GM10847 (cell line): ENCODE results near the gene CRACR2A.

Source experiments
- POLR2A ChIP-seq: IDR thresholded peaks from 2 replicates; pipeline ENCODE4 v1.6.1; 2011; ENCODE audit not compliant: insufficient read length; ENCODE audit errors: extremely low read depth

CRACR2A gene

DNA sequence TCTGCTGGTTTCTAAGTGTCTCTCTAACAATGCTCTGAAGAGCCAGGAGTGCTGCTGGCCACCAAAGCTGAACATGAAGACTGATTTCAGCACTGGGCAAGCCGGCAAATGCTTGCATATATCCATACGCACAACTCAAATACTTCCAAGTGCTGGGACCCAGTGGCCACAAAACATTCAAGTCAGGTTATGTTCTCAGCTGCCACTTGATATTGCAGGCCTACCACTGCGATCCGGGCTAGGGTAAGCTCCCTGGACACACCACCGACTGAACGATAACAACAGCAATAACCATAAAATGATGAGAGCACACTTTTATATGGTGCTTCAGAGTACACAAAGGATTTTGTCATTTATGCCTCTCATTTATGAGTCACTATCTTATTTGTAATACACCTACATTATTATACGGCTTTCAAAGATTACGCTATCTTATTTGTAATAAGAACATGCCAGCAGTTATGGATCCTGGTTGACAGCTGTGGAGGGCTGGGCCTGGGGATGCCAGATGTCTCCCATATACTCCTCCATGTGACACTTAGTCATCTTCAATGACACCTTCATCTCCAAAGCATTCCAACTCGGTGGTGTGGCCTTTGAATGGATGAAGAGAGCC is 35.5 kb downstream of the CRACR2A start:
- no peak for TF ChIP-seq POLR2A

DNA sequence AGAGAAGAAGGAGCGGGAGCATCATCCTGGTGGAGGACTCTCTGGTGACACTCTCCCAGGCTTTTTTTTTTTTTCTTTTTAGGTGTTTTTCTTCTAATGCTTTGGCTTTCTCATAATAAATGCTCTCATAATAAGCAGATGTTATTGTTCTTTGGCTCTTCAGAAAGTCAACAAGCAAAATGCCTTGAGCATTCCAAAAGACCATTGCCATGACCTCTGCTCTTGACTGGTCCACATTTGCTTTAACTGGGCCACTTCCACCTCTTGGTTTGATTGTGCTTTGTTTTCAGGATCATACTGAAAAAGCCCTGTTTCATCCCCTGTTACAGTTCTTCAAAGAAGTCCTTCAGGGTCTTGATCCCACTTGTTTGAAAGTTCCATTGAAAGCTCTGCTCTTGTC is 36.9 kb downstream of the CRACR2A start:
- no peak for TF ChIP-seq POLR2A

- TF ChIP-seq POLR2A: no peak
Observed at GRCh38 chr12:3713947-3714346, 39.0 kb downstream of the CRACR2A start.

- no peak for TF ChIP-seq POLR2A
Observed at GRCh38 chr12:3713483-3713882, 39.4 kb downstream of the CRACR2A start.

- TF ChIP-seq POLR2A: no peak
Observed at GRCh38 chr12:3712209-3712992, 40.5 kb downstream of the CRACR2A start.

- no peak for TF ChIP-seq POLR2A
Observed at GRCh38 chr12:3705354-3705675, 47.6 kb downstream of the CRACR2A start.

DNA sequence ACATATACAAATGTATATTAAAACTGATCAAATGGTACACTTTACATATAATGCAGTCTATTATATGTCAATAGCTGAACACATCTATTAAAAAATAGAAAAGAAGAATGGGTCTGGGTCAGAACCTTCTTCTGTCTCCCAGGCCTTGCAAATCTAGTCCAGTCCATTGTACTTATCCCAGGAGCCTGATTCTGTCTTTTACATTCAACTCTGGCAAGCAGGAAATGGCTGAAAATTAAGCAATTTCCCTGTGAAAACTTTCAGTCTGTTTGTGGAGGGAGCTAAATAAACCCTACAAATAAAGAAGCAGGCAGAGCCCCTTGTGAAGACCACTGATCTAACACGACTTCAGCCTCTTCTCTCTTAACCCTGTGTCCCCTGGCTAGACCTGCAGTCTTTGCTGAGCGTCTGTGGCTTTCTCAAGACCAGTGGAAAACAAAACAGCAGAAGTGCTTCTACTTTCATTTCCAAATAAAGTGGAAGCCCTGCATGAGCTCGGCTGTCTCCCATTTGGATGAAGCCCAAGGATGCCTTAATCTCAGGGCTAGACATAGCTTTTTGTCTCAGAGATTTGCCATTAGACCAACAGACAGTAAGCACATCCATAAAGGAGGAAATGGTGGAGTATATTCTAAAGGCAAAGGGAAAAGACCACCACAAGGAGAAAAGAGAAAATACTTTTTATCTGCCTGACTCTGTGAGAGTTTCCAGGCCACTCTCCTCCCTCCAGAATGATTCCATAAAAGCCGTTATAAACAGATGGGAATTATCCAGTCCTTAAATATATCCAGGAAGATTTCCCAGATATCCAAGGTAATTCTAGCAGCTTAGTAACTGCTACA is 48.2 kb downstream of the CRACR2A start:
- TF ChIP-seq POLR2A: no peak

GRCh38 chr12:3700861-3701260 is 52.0 kb downstream of the CRACR2A start:
- TF ChIP-seq POLR2A: no peak

DNA sequence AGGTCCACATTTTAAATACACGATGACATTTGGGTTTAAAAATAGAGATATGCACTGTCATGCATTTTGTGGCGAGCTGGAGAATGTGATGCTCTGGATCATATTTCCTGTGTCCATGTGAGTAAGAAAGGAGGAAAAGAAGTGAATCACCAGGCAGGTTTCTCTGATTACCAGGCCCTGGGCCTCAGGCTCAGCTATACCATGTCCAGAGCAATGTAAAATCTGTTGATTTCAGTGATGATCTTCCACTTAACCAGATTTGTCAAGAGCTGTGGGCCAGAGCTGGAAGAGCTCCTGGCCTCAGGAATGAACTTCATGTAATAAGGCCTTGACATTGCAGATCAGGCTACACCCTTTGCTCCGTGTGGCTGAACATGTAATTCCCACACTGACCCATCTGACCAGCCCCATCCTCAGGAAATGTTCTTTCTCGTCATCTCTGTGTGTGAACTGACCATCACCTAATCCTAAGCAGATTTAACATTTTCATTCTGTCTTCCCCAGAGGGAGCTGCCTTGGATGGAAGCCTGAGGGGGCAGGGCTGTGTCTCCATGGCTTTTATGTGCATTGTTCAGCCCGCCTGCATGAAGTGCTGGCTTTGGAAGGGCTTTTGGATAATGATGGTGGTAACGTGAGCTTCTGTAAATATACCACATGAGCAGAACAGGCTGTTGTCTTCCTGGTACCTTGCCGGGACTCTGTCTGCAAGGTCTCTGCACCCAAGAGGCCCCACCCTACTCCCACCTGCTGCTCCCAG is 54.5 kb downstream of the CRACR2A start:
- TF ChIP-seq POLR2A: no peak

DNA sequence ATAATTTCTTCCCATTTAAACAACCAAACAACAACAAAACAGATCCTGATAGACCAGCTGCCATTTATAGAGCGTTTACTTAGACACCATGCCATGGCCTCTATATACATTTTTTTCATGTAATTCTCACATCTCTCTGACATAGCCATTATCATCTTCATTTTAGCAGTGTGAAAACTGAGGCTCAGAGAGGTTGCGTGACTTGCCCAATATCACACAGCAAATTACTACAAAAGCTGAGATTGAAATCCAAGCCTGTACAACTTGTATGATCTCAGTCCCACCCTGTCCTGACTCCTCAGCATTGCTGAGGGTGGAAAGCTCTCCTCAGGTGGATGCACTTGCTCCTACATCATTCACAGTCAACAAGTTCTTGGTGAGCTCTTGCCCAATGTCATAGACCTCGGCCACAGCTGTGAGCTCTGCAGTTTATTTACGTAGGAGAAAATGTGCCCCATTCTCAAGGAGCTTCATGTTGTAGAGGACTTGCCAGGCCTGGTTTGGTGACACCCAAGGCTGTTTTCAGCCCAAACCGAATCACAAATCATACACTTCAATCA is 55.5 kb downstream of the CRACR2A start:
- TF ChIP-seq POLR2A: no peak

DNA sequence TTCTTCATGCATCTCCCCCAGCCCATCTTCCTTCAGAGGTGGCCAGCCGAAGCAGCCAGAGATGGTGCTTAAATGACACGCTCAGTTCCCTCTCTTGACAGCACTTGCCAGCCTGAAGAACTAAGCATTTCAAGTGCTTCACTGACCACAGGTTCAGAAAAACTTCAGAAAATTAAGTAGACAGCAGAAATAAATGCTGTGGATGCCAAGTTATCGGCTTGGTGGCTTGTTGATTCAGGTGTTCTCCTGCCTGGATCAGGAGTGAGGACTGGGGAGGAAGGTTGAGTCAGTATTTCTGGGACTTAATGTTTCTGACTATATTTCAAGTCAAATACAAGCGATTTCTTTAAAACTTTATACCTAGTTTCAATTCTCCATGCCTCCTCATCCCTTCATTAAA is 58.2 kb downstream of the CRACR2A start:
- TF ChIP-seq POLR2A: no peak

DNA sequence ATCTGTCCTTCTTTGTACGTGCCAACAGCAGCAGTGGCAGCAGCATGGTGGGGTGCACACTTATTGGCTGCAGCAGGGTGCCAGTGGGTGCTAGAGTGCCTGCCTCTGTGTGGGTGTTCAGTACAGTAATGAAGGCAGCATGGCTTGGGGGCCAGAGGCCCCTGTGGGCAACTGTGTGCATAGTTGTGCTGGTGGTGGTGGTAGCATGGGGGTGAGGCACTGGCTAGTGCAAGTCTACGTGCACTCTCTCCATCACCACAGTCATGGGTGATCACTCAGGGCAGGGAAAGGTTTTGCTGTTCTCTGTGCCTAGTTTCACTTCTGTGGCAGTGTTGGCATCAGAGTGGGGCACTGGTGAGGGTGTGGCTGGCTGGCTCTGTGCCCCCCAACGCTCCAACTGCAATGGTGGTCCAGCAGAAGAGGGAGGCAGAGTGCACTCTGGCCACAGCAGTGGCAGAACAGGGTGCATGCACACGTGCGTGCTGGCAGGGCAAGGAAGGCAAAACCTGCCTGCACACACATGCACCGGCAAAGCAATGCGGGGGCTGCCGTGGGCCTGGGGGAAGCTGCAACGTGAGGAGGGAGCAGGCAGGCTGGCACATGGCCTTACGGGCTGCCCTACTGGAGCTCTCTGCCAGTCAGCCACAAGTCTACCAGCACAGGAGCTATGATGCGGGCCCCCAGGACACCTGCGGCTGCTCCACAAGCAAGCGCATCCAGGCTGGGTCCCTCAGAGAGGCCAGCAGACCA is 60.1 kb downstream of the CRACR2A start:
- TF ChIP-seq POLR2A: no peak

- no peak for TF ChIP-seq POLR2A
Observed at GRCh38 chr12:3686463-3686862, 66.4 kb downstream of the CRACR2A start.

DNA sequence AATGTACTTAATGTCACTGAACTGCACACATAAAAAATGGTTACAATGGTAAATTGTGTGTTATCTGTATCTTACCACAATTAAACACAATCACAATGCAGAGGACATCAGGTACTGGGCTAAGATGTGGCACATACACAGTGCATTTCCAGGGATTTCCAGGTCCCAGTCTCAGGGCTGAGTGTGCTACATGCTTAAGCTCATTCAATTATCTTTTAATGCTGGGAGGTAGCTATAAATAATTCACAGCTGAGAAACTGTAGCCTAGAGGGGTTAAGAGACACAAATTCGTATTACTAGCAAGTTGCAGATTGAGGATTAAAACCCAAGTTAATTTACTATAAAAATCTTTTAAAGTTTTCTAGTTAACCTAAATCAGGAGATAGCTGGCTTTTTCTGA is 67.1 kb downstream of the CRACR2A start:
- TF ChIP-seq POLR2A: no peak
